Left ventricle myocardium inferior (tissue), 1 donor: Measurements from ENCODE around the gene ALPP. TPM values are rescaled to one million over a fixed set of nuclear protein-coding genes. Genes with fewer than 3 reads are reported as not detected.

Experiments
- DNase-seq: peaks from one replicate; pipeline ENCODE4 v3.0.0-alpha.2; 2020
- H3K27ac ChIP-seq: fragments of 200-600 bp; replicated peaks from 2 replicates; pipeline ENCODE4 v1.8.0; 2021
- H3K27me3 ChIP-seq: fragments of 200-600 bp; 2 replicates; pipeline ENCODE4 v1.8.0; 2021; ENCODE audit warnings: low read depth
- H3K36me3 ChIP-seq: fragments of 200-600 bp; 2 replicates; pipeline ENCODE4 v1.8.0; 2021
- H3K4me1 ChIP-seq: fragments of 200-600 bp; 2 replicates; pipeline ENCODE4 v1.8.0; 2021
- H3K4me3 ChIP-seq: fragments of 200-600 bp; 2 replicates; pipeline ENCODE4 v1.8.0; 2021; ENCODE audit warnings: mild to moderate bottlenecking, moderate library complexity
- H3K9me3 ChIP-seq: fragments of 200-600 bp; replicated peaks from 2 replicates; pipeline ENCODE4 v1.8.0; 2021
- CTCF ChIP-seq: fragments of 200-600 bp; IDR thresholded peaks from 2 replicates; pipeline ENCODE4 v1.8.0; 2021; ENCODE audit warnings: antibody characterized with exemption, mild to moderate bottlenecking, borderline replicate concordance
- intact Hi-C: fragments of 100-400 bp; cut with micrococcal nuclease; formaldehyde crosslinking; loops from one replicate; pipeline ENCODE4 v1.11.0; 2022
- total RNA-seq: library from RNA; stranded (reverse); fragmentation: NEBNext Ultra II Directional; extraction: Animal tissue kit (Norgen Biotek cat#: 25700); gene quantifications from one replicate; pipeline ENCODE4 v1.2.1, GENCODE V29; 2021
- donor health status: DM: no; HTN: yes; CAD: no; lungs with severe emphysema.

The ALPP gene
- total RNA-seq, 1 donor from 2014 or later, result not detected

- intact Hi-C loops, result no loop called here
- no peak overlapping the region for H3K27ac ChIP-seq
- no peak overlapping the region for H3K4me3 ChIP-seq
- H3K4me1 ChIP-seq, result peaks cover 14% of the 10 kb centered on the region
- no peaks in the 10 kb centered on the region for H3K36me3 ChIP-seq
- TF ChIP-seq CTCF, result no peak
- no peaks in the 10 kb centered on the region for H3K9me3 ChIP-seq
- DNase-seq, result no peak
- H3K27me3 ChIP-seq, result peaks cover 54% of the 10 kb centered on the region
Observed at GRCh38 chr2:232347369-232347768, 31.2 kb upstream of the ALPP start.

GRCh38 chr2:232348936-232349335 lies 29.6 kb upstream of the ALPP start:
- H3K36me3 ChIP-seq, result no peaks in the 10 kb centered on the region
- H3K27ac ChIP-seq, result no peak overlapping the region
- H3K4me1 ChIP-seq, result peaks cover 19% of the 10 kb centered on the region
- H3K9me3 ChIP-seq, result no peaks in the 10 kb centered on the region
- no peak for DNase-seq
- TF ChIP-seq CTCF, result no peak
- peaks cover 70% of the 10 kb centered on the region for H3K27me3 ChIP-seq
- intact Hi-C loops, result no loop called here
- no peak overlapping the region for H3K4me3 ChIP-seq

- Histone ChIP-seq H3K4me1 (peaks cover 19% of the 10 kb centered on the region), H3K36me3 (no peaks in the 10 kb centered on the region), H3K9me3 (no peaks in the 10 kb centered on the region), H3K27me3 (peaks cover 76% of the 10 kb centered on the region), H3K27ac (no peak overlapping the region), H3K4me3 (no peak overlapping the region)
- peak; percentile 12 for DNase-seq
- intact Hi-C loops, result no loop called here
- no peak for TF ChIP-seq CTCF
Observed at GRCh38 chr2:232349546-232349945, 29.0 kb upstream of the ALPP start.

GRCh38 chr2:232349946-232350635 lies 28.5 kb upstream of the ALPP start:
- no peak overlapping the region for H3K4me3 ChIP-seq
- no peak for TF ChIP-seq CTCF
- no peak overlapping the region for H3K27ac ChIP-seq
- intact Hi-C loops, result no loop called here
- H3K4me1 ChIP-seq, result peaks cover 19% of the 10 kb centered on the region
- H3K9me3 ChIP-seq, result no peaks in the 10 kb centered on the region
- DNase-seq, result no peak
- no peaks in the 10 kb centered on the region for H3K36me3 ChIP-seq
- H3K27me3 ChIP-seq, result peaks cover 82% of the 10 kb centered on the region

GRCh38 chr2:232350804-232351685 lies 27.5 kb upstream of the ALPP start:
- Histone ChIP-seq H3K4me3 (no peak overlapping the region), H3K27ac (no peak overlapping the region), H3K9me3 (no peaks in the 10 kb centered on the region), H3K4me1 (peaks cover 19% of the 10 kb centered on the region), H3K27me3 (peaks cover 89% of the 10 kb centered on the region), H3K36me3 (no peaks in the 10 kb centered on the region)
- intact Hi-C loops, result no loop called here
- DNase-seq, result no peak
- no peak for TF ChIP-seq CTCF
